K562 (cell line): ENCODE data around the gene YIF1A. TPM values are rescaled to one million over a fixed set of nuclear protein-coding genes. Genes with fewer than 3 reads are reported as not detected.
A peak's percentile ranks its signal among the peaks of the same experiment; 100 is the strongest.

Experiments
- ATF3 ChIP-seq, 2 experiments: fragments of 450-650 bp in 1 of 2; sonication (generic) in 1 of 2; formaldehyde crosslinking in 1 of 2; IDR thresholded peaks in 1 of 2; conservative IDR thresholded peaks in 1 of 2; 2 replicates each; pipeline versions ENCODE4 v1.6.1 to v1.8.1; 2016 to 2023; ENCODE audit warnings: mild to moderate bottlenecking in 2 of 2, moderate library complexity in 2 of 2, inconsistent platforms in 1 of 2, missing genetic modification reagents in 1 of 2
- ATF7 ChIP-seq: fragments of 450-650 bp; IDR thresholded peaks from 2 replicates; pipeline ENCODE4 v1.7.1; 2014; ENCODE audit warnings: mild to moderate bottlenecking, moderate library complexity
- CCNT2 ChIP-seq: IDR thresholded peaks from 2 replicates; pipeline ENCODE4 v1.6.1; 2011; ENCODE audit warnings: borderline replicate concordance, low read depth, mild to moderate bottlenecking, moderate library complexity, mixed read lengths, low read length; ENCODE audit not compliant: insufficient read length; ENCODE audit errors: extremely low read depth
- CREB1 ChIP-seq, 2 experiments: sonication (generic) in 1 of 2; formaldehyde crosslinking in 1 of 2; IDR thresholded peaks; 2 replicates each; pipeline versions ENCODE4 v1.6.1 to v1.8.0; 2012 to 2022; ENCODE audit warnings: inconsistent platforms in 1 of 2, mild to moderate bottlenecking in 1 of 2, missing genetic modification reagents in 1 of 2, moderate library complexity in 1 of 2
- CTCF ChIP-seq, 3 experiments: IDR thresholded peaks in 2 of 3; conservative IDR thresholded peaks in 1 of 3; 2 replicates each; pipeline ENCODE4 v1.5.1; 2011 to 2012; ENCODE audit warnings: low read length in 3 of 3, mild to moderate bottlenecking in 3 of 3, control low read depth in 2 of 3, improper control_type of control experiment in 1 of 3, inconsistent platforms in 1 of 3, low read depth in 1 of 3, mixed read lengths in 1 of 3, moderate library complexity in 1 of 3; ENCODE audit not compliant: insufficient read depth in 2 of 3
- EGR1 ChIP-seq: fragments of 450-650 bp; conservative IDR thresholded peaks from 2 replicates; pipeline ENCODE4 v1.6.1; 2017; ENCODE audit warnings: mild to moderate bottlenecking
- ESRRA ChIP-seq: fragments of 450-650 bp; IDR thresholded peaks from 2 replicates; pipeline ENCODE4 v1.6.1; 2014; ENCODE audit warnings: low read depth, mild to moderate bottlenecking, moderate library complexity, borderline replicate concordance
- L3MBTL2 ChIP-seq: fragments of 450-650 bp; IDR thresholded peaks from 2 replicates; pipeline ENCODE4 v1.6.1; 2016; ENCODE audit warnings: mild to moderate bottlenecking, moderate library complexity
- MEIS2 ChIP-seq: fragments of 450-650 bp; IDR thresholded peaks from 2 replicates; pipeline ENCODE4 v1.6.1; 2014; ENCODE audit warnings: mild to moderate bottlenecking; ENCODE audit not compliant: partially characterized antibody
- PKNOX1 ChIP-seq: fragments of 450-650 bp; IDR thresholded peaks from 2 replicates; pipeline ENCODE4 v1.6.1; 2016
- PRDM10 ChIP-seq: fragments of 450-650 bp; IDR thresholded peaks from 2 replicates; pipeline ENCODE4 v1.6.1; 2018; ENCODE audit not compliant: partially characterized antibody
- RBM15 ChIP-seq: fragments of 200-400 bp; formaldehyde crosslinking; IDR thresholded peaks from 2 replicates; pipeline ENCODE4 v1.6.1; 2018; ENCODE audit warnings: mild to moderate bottlenecking, low read length, moderate library complexity; ENCODE audit not compliant: insufficient read depth
- SRF ChIP-seq, 2 experiments: fragments of 250-450, 450-650 bp in 1 of 2; sonication (Bioruptor Pico) in 1 of 2; sonication (generic) in 1 of 2; formaldehyde crosslinking; IDR thresholded peaks; 2 replicates each; pipeline versions ENCODE4 v1.5.0 to v1.5.1; 2020 to 2022; ENCODE audit warnings: mild to moderate bottlenecking in 1 of 2, missing genetic modification reagents in 1 of 2
- SUPT5H ChIP-seq: fragments of 450-650 bp; IDR thresholded peaks from 2 replicates; pipeline ENCODE4 v1.6.1; 2016
- ZBTB33 ChIP-seq: sonication (generic); formaldehyde crosslinking; IDR thresholded peaks from 2 replicates; pipeline ENCODE4 v1.8.1; 2023; ENCODE audit warnings: mild to moderate bottlenecking, missing genetic modification reagents
- polyA plus RNA-seq, 8 experiments: library from polyadenylated mRNA; depleted of rRNA in 4 of 8; stranded (reverse) in 5 of 8; unstranded in 3 of 8; fragments of >200 nt; fragmentation: Nextera tagmentation in 2 of 8; fragmentation: Illumina TruSeq in 1 of 8; extraction: Ambion mirVana in 2 of 8; extraction: Trizol in 1 of 8; gene quantifications; 2 replicates each; pipeline versions ENCODE4 v1.2.1 to v1.2.3, GENCODE V29; 2011 to 2014; ENCODE audit warnings: inconsistent platforms in 1 of 8, missing spikeins in 1 of 8
- total RNA-seq, 7 experiments: library from RNA; depleted of rRNA in 6 of 7; stranded (reverse); fragments of >200 nt in 6 of 7; fragmentation: Illumina TruSeq in 2 of 7; extraction: Trizol in 2 of 7; gene quantifications; 2 replicates each; pipeline versions ENCODE4 v1.2.1 to v1.2.3, GENCODE V29; 2011 to 2021; ENCODE audit warnings: low replicate concordance in 1 of 7

Gene YIF1A
- total and polyA plus RNA-seq, 9 of the 15 experiments (the other 6 are each of a cell fraction or from before 2014, with no cell fraction given), result 8.6 to 121 (median 77.2) TPM

- TF ChIP-seq CREB1 (IDR thresholded peaks at IDR 0.05) (peak; percentile 88), CREB1 (CRISPR knock-in tag; IDR thresholded peaks at IDR 0.05) (peak; percentile 89), PRDM10 (peak; percentile 15), SUPT5H (peak; percentile 90), ZBTB33 (0 out of 2 replicates have a peak, but pooled peaks have one; percentile 14), ESRRA (no peak; the same call in 1 of the 2 replicates), ATF7 (peak; percentile 99), MEIS2 (peak; percentile 76), PKNOX1 (peak; percentile 100), L3MBTL2 (peak; percentile 56; the same call in 1 of the 2 replicates), SRF (CRISPR knock-in tag; IDR thresholded peaks at IDR 0.05) (peak in 1 of 2 experiments; percentile 20; a peak in 1 of 4 replicates), CCNT2 (peak; percentile 65), ATF3 (IDR thresholded peaks at IDR 0.05) (peak; percentile 71), ATF3 (CRISPR knock-in tag; conservative IDR thresholded peaks at IDR 0.05) (peak; percentile 46; the same call in 1 of the 2 replicates), EGR1 (peak; percentile 41; the same call in 1 of the 2 replicates), RBM15 (no peak), CTCF (IDR thresholded peaks at IDR 0.05 in 2 of 3, conservative IDR thresholded peaks at IDR 0.05 in 1 of 3; ENCODE audit: insufficient read depth in 2 of 3, low read depth in 1 of 3, low read length in 3 of 3) (peak in 2 of 3 experiments; percentile 30 to 39; a peak in 4 of 6 replicates)
These were observed at the start of gene YIF1A (continued) for GRCh38 chr11:66288671-66289547.
